HG03095 (cell line): ENCODE data around the gene SLC4A7.
A peak's percentile ranks its signal among the peaks of the same experiment; 100 is the strongest.
"Not testable (repeated sequence)": the region's sequence is repeated elsewhere in the genome, so short reads cannot be mapped to it uniquely, and the experiment has no call there.

Experiments
- ATAC-seq: cut with Tn5 transposase; IDR thresholded peaks from one replicate; pipeline ENCODE4 v1.9.1; 2021; ENCODE audit warnings: moderate library complexity; ENCODE audit not compliant: unreplicated experiment

SLC4A7 gene

GRCh38 chr3:27484015-27484844, at the start of gene SLC4A7:
Gene SLC4A7, minus strand, starts transcription at chr3:27484384. Its CDS starts 258 bp downstream, at chr3:27484126.
- peak; percentile 92 for ATAC-seq

DNA sequence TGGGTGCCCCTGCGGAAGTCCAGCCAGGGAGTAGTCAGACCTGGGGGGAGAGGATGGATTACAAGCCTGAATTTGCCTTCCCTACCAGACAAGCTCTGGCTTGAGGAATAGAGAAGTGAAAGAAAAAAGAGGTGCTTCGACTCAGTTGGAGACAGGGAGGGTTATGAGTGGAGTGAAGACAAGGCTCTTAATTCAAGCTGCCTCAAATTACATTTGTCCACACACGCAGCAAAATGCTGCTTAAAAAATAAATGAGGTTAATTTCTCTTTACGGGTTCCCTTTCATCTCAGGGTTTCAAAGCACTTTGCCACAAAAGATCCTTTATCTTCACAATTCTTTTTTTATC, 49.0 kb upstream of the SLC4A7 start:
- ATAC-seq: no peak

GRCh38 chr3:27532426-27533260, 48.5 kb upstream of the SLC4A7 start:
- no peak for ATAC-seq

DNA sequence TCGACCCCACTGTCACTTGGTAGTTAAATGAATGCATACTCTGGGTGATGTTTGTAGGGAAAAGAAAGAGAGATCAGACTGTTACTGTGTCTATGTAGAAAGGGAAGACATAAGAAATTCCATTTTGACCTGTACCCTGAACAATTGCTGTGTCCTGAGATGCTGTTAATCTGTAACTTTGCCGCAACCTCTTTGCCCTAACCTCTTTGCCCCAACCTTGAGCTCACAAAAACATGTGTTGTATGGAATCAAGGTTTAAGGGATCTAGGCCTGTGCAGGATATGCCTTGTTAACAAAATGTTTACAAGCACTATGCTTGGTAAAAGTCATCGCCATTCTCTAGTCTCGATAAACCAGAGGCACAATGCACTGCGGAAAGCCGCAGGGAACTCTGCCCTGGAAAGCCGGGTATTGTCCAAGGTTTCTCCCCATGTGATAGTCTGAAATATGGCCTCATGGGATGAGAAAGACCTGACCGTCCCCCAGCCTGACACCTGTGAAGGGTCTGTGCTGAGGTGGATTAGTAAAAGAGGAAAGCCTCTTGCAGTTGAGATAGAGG, 47.1 kb upstream of the SLC4A7 start:
- ATAC-seq: not testable (repeated sequence)

GRCh38 chr3:27528791-27529190, 44.6 kb upstream of the SLC4A7 start:
- ATAC-seq: no peak

DNA sequence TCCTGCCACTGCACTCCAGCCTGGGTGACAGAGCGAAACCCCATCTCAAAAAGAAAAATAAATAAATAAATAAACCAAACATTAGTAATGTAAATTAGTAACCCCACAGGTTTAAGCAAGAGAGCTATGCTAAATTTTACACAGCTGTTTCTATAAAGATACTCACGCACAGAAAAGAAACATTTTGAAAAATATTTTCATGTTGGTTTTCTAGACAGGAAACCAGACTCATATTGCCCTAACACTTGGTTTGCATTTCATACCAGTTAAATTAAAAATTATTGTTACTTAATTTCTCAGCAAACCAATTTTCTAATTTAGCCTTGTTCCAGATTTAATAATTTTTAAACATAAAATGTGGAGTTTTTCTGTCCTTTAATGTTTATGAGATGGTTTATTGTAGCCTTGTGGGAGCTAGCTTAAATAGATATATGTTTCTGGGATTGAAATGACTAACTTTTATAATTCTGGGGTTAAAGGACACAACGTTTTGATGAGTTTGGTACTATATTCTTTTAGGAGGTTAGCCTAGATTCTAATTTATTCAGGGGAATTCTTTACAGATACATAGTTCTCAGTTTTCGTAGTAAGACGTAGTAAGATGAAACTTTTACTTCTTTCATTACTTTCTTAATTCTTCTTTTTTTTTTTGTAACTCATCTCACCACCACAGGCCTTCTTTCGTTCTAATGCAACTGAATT, 42.6 kb upstream of the SLC4A7 start:
- ATAC-seq: no peak

GRCh38 chr3:27521872-27522265, 37.7 kb upstream of the SLC4A7 start:
- no peak for ATAC-seq

GRCh38 chr3:27521179-27521871, 37.1 kb upstream of the SLC4A7 start:
- ATAC-seq: no peak

DNA sequence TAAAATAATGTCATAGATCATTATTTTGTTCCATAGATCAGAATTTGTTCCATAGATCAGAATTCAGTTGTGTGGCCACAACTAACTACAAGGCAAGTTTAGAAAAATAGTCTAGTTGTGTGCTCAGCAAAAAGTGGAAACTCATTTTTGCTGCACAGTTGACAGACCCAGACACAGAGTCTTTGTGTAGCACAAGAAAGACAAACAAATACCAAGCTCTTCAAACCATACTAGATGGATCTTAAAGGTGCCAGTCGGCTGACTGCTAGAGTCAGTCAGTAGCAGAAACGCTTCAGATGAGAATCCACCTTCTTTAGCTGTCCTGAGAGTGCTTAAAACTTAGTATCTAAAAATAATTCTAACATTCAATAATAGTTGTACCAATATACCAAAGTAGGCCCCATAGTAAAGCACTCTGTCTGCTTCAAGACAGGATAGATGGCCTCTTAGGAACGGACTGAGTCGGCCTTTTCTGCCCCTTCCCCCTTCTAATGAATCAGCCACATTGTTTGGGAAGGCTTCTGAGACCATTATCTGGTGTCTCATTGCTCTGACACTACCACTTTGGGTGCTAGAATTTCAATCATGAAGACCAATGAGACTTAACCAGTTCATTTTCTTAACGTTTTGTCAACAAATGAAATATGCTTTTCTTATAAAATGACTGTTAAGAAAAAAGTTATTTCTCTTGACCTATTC, 27.7 kb upstream of the SLC4A7 start:
- ATAC-seq: no peak

GRCh38 chr3:27509376-27509775, 25.2 kb upstream of the SLC4A7 start:
- no peak for ATAC-seq

- no peak for ATAC-seq
Observed at GRCh38 chr3:27508424-27508823, 24.2 kb upstream of the SLC4A7 start.

DNA sequence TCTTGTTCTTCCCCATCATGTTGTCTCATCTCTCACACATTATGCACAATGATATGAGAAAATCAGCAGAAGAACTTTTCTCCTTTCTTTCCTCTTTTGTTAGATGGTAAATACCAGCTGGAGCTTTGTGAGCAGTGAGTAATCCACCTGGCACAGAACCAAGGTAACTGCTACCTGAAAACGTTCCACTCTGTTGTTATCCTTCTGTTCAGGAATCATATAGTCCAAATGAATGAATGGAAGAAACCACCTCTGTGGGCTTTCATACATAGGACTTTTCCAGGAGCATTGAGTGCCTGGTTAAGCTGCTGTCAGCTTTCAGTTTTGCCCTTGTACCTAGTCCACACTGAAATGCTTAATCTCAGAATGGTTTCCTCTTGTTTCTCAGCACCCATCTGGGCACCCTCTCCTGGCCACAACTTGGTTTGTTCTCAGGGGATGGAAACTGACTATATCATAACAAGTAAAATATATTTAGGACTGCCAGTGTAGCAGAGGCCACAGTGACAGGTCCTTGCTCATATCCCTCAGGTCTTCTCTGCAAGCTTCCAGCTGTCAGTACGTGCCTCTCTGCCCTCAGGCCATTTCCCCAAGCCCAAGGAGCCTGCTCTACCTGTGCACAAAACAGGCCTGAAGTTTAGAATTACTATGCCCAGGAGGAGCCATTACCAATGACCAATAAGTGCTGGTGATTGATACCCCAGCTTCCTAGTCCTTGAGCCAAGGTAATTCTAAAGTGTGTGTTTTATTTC, 23.5 kb upstream of the SLC4A7 start:
- no peak for ATAC-seq

DNA sequence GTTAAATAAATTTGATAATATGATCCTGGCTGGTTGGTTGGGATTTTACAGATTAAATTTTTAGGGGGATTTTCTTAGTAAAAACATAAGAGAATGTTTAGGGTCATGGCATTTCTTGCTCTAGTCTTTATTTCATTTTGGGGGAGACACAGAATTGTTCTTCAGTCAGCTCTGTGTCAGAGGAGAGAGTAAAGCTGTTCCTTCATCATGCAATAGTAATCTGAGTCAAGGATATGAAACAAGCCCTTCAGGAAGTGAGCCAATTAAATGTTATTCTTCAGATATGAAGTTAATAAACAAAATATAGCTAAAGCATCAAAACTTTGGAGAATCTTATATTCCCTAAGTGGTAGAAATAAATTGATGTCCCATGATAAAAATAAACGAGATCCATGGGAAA, 22.9 kb upstream of the SLC4A7 start:
- ATAC-seq: no peak

- ATAC-seq: no peak
Observed at GRCh38 chr3:27504749-27505148, 20.6 kb upstream of the SLC4A7 start.

GRCh38 chr3:27503526-27503925, 19.3 kb upstream of the SLC4A7 start:
- ATAC-seq: no peak

- ATAC-seq: no peak
Observed at GRCh38 chr3:27501759-27502158, 17.6 kb upstream of the SLC4A7 start.

GRCh38 chr3:27500986-27501385, 16.8 kb upstream of the SLC4A7 start:
- no peak for ATAC-seq

DNA sequence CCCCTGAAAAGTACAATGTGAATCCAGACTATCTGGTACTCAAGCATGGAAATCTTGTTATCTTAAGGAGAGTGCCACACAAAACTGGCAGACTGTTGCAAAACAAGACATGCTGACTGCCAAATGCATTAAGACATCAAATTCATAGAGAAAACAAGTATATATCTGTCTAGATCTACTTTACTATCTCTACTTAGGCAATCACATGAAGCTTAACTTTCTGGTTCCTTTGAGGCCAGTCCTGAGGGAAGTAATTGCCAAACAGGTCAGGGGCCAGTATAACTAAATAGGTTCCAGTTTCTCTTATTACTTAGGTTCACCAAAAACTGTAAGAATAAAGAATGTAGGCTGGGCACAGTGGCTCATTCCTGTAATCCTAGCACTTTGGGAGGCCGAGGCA, 15.9 kb upstream of the SLC4A7 start:
- ATAC-seq: no peak

DNA sequence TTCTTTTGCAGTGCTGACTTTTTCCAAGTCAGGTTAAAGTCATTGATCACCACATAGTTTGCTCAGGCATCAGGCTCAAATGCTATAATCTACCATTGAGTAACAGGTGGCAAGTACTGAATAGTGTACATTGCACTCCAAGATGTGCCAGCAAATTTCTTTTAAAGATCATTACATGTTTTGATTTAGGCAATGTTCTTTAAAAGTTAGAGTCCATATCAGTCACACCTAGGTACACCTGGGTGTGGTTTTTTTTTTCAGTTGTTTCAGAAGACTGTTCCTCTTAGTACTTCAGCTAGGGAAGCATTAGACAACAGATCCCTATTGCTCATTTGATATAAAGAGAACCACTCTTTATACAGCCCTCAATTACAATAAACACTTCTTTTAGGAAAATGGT, 10.6 kb upstream of the SLC4A7 start:
- no peak for ATAC-seq
